Right lobe of liver (tissue), 6 donors: ENCODE data around the gene GARIN5B. TPM values are rescaled to one million over a fixed set of nuclear protein-coding genes. Genes with fewer than 3 reads are reported as not detected.
"Not testable (repeated sequence)": the region's sequence is repeated elsewhere in the genome, so short reads cannot be mapped to it uniquely, and the experiment has no call there.

Source experiments
- ATAC-seq, 4 donors: fragments of 200-7000 bp; cut with Tn5 transposase; one replicate each; pipeline ENCODE4 v1.9.1; 2020; ENCODE audit warnings: mild to moderate bottlenecking in 4 of 4, moderate library complexity in 4 of 4
- DNase-seq, 3 donors: peaks; one replicate each; pipeline ENCODE4 v3.0.0-alpha.2; 2020
- H3K27ac ChIP-seq, 3 donors: fragments of 200-600 bp; one replicate each; pipeline ENCODE4 v1.8.0; 2022
- H3K27me3 ChIP-seq, 2 donors: fragments of 200-600 bp; one replicate each; pipeline ENCODE4 v1.8.0; 2022
- H3K36me3 ChIP-seq, 4 donors: fragments of 200-600 bp; sonication (generic) in 1 of 4; one replicate each; pipeline versions ENCODE4 v1.5.1 to v1.8.0; 2017 to 2022; ENCODE audit warnings: control low read depth in 1 of 4
- H3K4me1 ChIP-seq, 4 donors: fragments of 200-600 bp; sonication (generic) in 1 of 4; one replicate each; pipeline versions ENCODE4 v1.5.1 to v1.8.0; 2017 to 2022; ENCODE audit warnings: control low read depth in 1 of 4
- H3K4me3 ChIP-seq, 3 donors: fragments of 200-600 bp; one replicate each; pipeline ENCODE4 v1.8.0; 2022
- H3K9me3 ChIP-seq, 4 donors: fragments of 200-600 bp; sonication (generic) in 1 of 4; one replicate each; pipeline versions ENCODE4 v1.5.1 to v1.8.0; 2017 to 2022; ENCODE audit warnings: control low read depth in 1 of 4
- POLR2A ChIP-seq: fragments of 450-650 bp; IDR thresholded peaks from one replicate; pipeline ENCODE4 v1.6.1; 2017; ENCODE audit warnings: antibody characterized with exemption, mild to moderate bottlenecking
- WGBS: methylation state at CpG from one replicate; pipeline ENCODE4 v1.1.6; 2018; ENCODE audit warnings: low coverage, low lambda C conversion rate; ENCODE audit not compliant: insufficient coverage; ENCODE audit errors: missing lambda C conversion rate; 5-methylcytosine and 5-hydroxymethylcytosine counted together
- intact Hi-C, 2 donors: fragments of 100-400 bp; cut with DNase I; formaldehyde crosslinking; loops; one replicate each; pipeline versions ENCODE4 v1.11.2 to v1.14.1; 2022
- total RNA-seq, 6 experiments: library from RNA; depleted of rRNA in 2 of 6; stranded (reverse); fragments of >200 nt in 2 of 6; fragmentation: NEBNext Ultra II Directional in 3 of 6; extraction: Animal tissue kit (Norgen Biotek cat#: 25700) in 3 of 6; gene quantifications; one replicate each; pipeline versions ENCODE4 v1.1.0 to v1.2.4, GENCODE V29; 2016 to 2023
- TF ChIP-seq, protein P1 (sequence below), 4 donors: fragments of 200-600 bp in 3 of 4; fragments of 450-650 bp in 1 of 4; IDR thresholded peaks; one replicate each; pipeline versions ENCODE4 v1.5.1 to v1.8.0; 2016 to 2022; ENCODE audit warnings: antibody characterized with exemption in 4 of 4, mild to moderate bottlenecking in 2 of 4
- donor health status: DM: no; HTN: yes; CAD: no.
- donor health status: DM: no; HTN: no; CAD: no.
- donor health status: DM: no; HTN: no; CAD: no.
- donor health status: DM: no; HTN: yes; CAD: no.
- donor health status: DM: no; HTN: yes; CAD: no.

The GARIN5B gene
- total RNA-seq, 6 experiments from 2014 or later: not detected

DNA sequence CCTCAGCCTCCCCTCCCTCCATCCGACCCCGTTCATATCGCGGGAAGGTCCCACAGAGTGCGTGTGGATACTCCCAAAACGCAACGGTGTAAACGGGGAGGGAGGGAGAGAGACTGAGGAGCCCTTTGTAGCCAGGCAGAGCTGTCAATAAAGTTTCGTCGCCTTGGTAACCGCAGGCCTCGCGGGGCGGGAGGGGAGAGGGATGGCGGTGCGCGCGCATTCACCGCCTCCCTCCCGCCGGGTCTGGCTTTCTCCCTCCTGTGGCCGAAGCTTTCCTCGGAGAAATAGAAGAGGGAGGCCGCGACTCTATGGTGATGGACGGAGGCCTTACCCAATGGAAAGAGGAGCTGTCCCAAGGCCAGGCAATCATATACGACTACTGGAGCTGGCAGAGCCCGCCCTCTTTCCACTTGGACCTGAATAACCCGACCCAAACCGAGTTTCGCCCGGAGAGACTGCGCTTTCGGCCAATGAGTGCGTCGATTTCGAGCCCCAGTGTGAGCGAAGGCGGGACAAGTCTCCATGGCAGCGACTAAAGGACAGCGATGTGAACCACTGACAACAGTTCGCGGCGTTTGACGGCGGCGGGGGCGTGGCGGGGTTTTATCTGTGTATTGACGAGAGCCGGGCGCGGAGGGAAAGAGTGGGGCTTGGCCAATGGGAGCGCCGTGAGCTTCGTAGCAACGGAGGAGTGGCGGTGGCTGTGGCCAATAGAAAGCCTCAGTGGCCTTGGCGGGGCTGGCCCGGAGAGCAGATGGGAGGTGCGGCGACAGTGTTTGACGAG is 23.8 kb downstream of the GARIN5B start, which contains the start of gene KMT5C:
KMT5C (plus strand) TSS at position 772 of the 784 bp plus-strand sequence. CDS start 2,061 bp downstream, outside the sequence.
- TF ChIP-seq, protein P1, sequence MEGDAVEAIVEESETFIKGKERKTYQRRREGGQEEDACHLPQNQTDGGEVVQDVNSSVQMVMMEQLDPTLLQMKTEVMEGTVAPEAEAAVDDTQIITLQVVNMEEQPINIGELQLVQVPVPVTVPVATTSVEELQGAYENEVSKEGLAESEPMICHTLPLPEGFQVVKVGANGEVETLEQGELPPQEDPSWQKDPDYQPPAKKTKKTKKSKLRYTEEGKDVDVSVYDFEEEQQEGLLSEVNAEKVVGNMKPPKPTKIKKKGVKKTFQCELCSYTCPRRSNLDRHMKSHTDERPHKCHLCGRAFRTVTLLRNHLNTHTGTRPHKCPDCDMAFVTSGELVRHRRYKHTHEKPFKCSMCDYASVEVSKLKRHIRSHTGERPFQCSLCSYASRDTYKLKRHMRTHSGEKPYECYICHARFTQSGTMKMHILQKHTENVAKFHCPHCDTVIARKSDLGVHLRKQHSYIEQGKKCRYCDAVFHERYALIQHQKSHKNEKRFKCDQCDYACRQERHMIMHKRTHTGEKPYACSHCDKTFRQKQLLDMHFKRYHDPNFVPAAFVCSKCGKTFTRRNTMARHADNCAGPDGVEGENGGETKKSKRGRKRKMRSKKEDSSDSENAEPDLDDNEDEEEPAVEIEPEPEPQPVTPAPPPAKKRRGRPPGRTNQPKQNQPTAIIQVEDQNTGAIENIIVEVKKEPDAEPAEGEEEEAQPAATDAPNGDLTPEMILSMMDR (IDR thresholded peaks at IDR 0.05): peak; percentile 40 to 42 (median 41)
- TF ChIP-seq POLR2A: no peak
- Histone ChIP-seq H3K4me1 (peaks cover 0 to 12% (median under 1%) of the 10 kb centered on the region in 4 donors), H3K36me3 (no peaks in the 10 kb centered on the region), H3K27me3 (no peaks in the 10 kb centered on the region), H3K4me3 (peak within 1 kb of the TSS; percentile 54 to 66 (median 64)), H3K27ac (peak within 1 kb of the TSS; percentile 75 to 89 (median 86)), H3K9me3 (no peaks in the 10 kb centered on the region)
- intact Hi-C loops: no loop called here
- DNase-seq (peak; percentile 100), ATAC-seq (peak; percentile 86 to 94 (median 91))
- WGBS: under 1% methylated on average over 26 of the region's 63 CpGs

DNA sequence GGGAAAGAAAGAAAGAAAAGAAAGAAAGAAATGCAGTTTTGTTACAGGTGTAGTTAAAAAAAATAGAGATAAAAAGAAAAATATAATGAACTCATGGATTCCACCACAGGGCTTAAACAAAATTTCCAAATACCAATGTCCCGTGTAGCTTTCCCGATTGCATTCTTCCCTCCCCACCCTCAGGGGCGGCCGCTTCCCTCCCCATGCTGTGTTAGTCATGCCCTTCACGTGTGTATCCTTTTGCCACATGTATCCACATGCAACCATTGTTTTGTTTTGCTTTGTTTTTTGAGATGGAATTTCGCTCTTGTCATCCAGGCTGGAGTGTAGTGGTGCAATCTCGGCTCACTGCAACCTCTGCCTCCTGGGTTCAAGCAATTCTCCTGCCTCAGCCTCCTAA is 27.0 kb downstream of the GARIN5B start:
- Histone ChIP-seq H3K27ac (no peak overlapping the region), H3K27me3 (no peaks in the 10 kb centered on the region), H3K36me3 (no peaks in the 10 kb centered on the region), H3K4me1 (peaks cover 0 to 12% (median under 1%) of the 10 kb centered on the region in 4 donors), H3K4me3 (no peak overlapping the region), H3K9me3 (no peaks in the 10 kb centered on the region)
- no peak for DNase-seq
- intact Hi-C loops: no loop called here
- 67% methylated on average over 4 of the region's 7 CpGs for WGBS
- ATAC-seq: no peak
- no peak for TF ChIP-seq POLR2A
- TF ChIP-seq, protein P1 (IDR thresholded peaks at IDR 0.05): no peak

DNA sequence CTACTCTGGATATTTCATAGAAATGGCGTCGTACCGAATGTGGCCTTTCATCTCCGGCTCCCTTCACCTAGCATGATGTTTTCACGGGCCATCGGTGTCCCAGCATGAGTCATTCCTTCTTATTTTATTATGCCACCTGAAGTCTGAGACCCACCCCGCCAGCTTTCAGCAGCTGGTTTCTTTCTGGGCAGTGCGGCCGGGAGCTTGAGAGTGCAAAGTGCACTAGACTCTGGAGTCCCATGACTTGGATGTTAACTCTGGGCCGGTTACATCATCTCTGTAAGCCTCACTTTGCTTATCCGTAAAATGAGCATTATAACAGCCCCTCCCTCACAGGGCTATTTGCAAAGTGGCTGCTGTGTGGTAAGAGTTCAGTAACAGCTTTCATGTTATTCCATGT is 29.2 kb downstream of the GARIN5B start:
- TF ChIP-seq, protein P1 (IDR thresholded peaks at IDR 0.05): no peak
- TF ChIP-seq POLR2A: no peak
- H3K4me3 ChIP-seq: no peak overlapping the region
- H3K27ac ChIP-seq: no peak overlapping the region
- H3K9me3 ChIP-seq: no peaks in the 10 kb centered on the region
- DNase-seq (no peak), ATAC-seq (peak in 3 of 4 donors; percentile 34 to 80 (median 49))
- H3K4me1 ChIP-seq: peaks cover 0 to 4% (median 0%) of the 10 kb centered on the region in 4 donors
- H3K27me3 ChIP-seq: no peaks in the 10 kb centered on the region
- intact Hi-C loops: no loop called here
- WGBS: 56% methylated on average over 11 of the region's 11 CpGs
- H3K36me3 ChIP-seq: no peaks in the 10 kb centered on the region

DNA sequence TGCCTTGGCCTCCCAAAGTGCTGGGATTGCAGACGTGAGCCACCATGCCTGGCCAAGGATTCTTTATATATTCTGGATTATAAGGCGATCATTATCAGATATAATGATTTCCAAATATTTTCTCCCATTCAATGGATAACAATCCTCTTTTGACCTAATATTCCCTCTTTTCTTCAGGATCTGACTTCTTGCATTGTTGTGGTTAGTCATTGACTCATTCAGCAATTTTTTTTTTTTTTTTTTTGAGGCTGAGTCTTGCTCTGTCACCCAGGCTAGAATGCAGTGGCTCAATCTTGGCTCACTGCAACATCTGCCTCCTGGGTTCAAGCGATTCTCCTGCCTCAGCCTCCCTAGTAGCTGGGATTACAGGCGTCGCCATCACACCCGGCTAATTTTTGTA is 33.3 kb downstream of the GARIN5B start:
- H3K4me3 ChIP-seq, H3K9me3 ChIP-seq, H3K27ac ChIP-seq, DNase-seq, intact Hi-C loops, ATAC-seq, H3K27me3 ChIP-seq, H3K36me3 ChIP-seq, H3K4me1 ChIP-seq: not testable (repeated sequence)
- WGBS: 61% methylated on average over 3 of the region's 6 CpGs

DNA sequence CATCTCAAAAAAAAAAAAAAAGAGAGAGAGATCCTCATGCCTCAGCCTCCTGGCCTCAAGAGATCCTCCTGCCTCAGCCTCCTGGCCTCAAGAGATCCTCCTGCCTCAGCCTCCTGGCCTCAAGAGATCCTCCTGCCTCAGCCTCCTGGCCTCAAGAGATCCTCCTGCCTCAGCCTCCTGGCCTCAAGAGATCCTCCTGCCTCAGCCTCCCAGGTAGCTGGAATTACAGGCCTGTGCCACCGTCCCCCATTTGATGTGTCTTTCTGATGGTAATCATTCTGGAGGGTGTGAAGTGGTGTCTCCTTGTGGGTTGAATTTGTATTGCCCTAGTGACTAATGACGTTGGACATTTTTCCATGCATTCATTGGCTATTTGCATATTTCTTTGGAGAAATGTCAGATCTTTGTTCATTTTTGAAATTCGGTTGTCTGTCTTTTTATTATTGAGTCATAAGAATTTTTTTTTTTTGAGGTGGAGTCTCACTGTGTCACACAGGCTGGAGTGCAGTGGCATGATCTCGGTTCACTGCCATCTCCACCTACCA is 34.2 kb downstream of the GARIN5B start:
- H3K4me1 ChIP-seq, DNase-seq, H3K36me3 ChIP-seq, H3K4me3 ChIP-seq, H3K9me3 ChIP-seq, H3K27ac ChIP-seq, intact Hi-C loops, H3K27me3 ChIP-seq, ATAC-seq: not testable (repeated sequence)
- 77% methylated on average over 4 of the region's 4 CpGs for WGBS
